GM19193 (cell line): ENCODE results near the gene PIGN.

Experiments
- POLR2A ChIP-seq: IDR thresholded peaks from 4 replicates; pipeline ENCODE4 v1.6.1; 2011; ENCODE audit not compliant: insufficient read depth, insufficient read length; ENCODE audit errors: extremely low read depth

PIGN gene

GRCh38 chr18:62028715-62029114 lies 158.1 kb downstream of the PIGN start:
- TF ChIP-seq POLR2A, result no peak

- TF ChIP-seq POLR2A, result no peak
These were observed 158.8 kb downstream of the PIGN start for GRCh38 chr18:62027914-62028520.

GRCh38 chr18:62026586-62026985 lies 160.3 kb downstream of the PIGN start:
- TF ChIP-seq POLR2A, result no peak

- TF ChIP-seq POLR2A, result no peak
These were observed 161.9 kb downstream of the PIGN start for GRCh38 chr18:62024983-62025382.

GRCh38 chr18:62023536-62023935 lies 163.3 kb downstream of the PIGN start:
- TF ChIP-seq POLR2A, result no peak

- TF ChIP-seq POLR2A, result no peak
These were observed 168.2 kb downstream of the PIGN start for GRCh38 chr18:62018759-62019041.

GRCh38 chr18:62018034-62018758 lies 168.7 kb downstream of the PIGN start:
- no peak for TF ChIP-seq POLR2A

GRCh38 chr18:62017618-62018017 lies 169.2 kb downstream of the PIGN start:
- no peak for TF ChIP-seq POLR2A

- no peak for TF ChIP-seq POLR2A
These were observed 175.4 kb downstream of the PIGN start for GRCh38 chr18:62011416-62011815.

GRCh38 chr18:62009521-62009920 lies 177.3 kb downstream of the PIGN start:
- no peak for TF ChIP-seq POLR2A

GRCh38 chr18:62001396-62001795 lies 185.5 kb downstream of the PIGN start:
- TF ChIP-seq POLR2A, result no peak

- no peak for TF ChIP-seq POLR2A
These were observed 187.9 kb downstream of the PIGN start for GRCh38 chr18:61998957-61999356.

- no peak for TF ChIP-seq POLR2A
These were observed 188.5 kb downstream of the PIGN start for GRCh38 chr18:61998335-61998734.

GRCh38 chr18:61995618-61996017 lies 191.2 kb downstream of the PIGN start:
- TF ChIP-seq POLR2A, result no peak

GRCh38 chr18:61993831-61994230 lies 193.0 kb downstream of the PIGN start:
- no peak for TF ChIP-seq POLR2A

GRCh38 chr18:61992923-61993322 lies 193.9 kb downstream of the PIGN start:
- TF ChIP-seq POLR2A, result no peak

- no peak for TF ChIP-seq POLR2A
These were observed 194.6 kb downstream of the PIGN start for GRCh38 chr18:61992285-61992684.

- TF ChIP-seq POLR2A, result no peak
These were observed 195.0 kb downstream of the PIGN start for GRCh38 chr18:61991836-61992235.

- TF ChIP-seq POLR2A, result no peak
These were observed 195.7 kb downstream of the PIGN start for GRCh38 chr18:61991201-61991600.
